Stomach (tissue), 4 donors: Measurements from ENCODE around the gene POLR2F.

Source experiments
- POLR2A ChIP-seq, 4 donors: fragments of 450-650 bp; IDR thresholded peaks; one replicate each; pipeline ENCODE4 v1.6.1; 2016; ENCODE audit warnings: antibody characterized with exemption in 4 of 4, control low read depth in 2 of 4, mild to moderate bottlenecking in 1 of 4, moderate library complexity in 1 of 4
- TF ChIP-seq, protein P1 (sequence below), 7 experiments: fragments of 450-650 bp in 4 of 7; fragments of 200-600 bp in 3 of 7; sonication (generic) in 3 of 7; IDR thresholded peaks; one replicate each; pipeline ENCODE4 v1.5.1; 2016 to 2019; ENCODE audit warnings: antibody characterized with exemption in 7 of 7, control low read depth in 2 of 7, mild to moderate bottlenecking in 1 of 7

- TF ChIP-seq, protein P1, sequence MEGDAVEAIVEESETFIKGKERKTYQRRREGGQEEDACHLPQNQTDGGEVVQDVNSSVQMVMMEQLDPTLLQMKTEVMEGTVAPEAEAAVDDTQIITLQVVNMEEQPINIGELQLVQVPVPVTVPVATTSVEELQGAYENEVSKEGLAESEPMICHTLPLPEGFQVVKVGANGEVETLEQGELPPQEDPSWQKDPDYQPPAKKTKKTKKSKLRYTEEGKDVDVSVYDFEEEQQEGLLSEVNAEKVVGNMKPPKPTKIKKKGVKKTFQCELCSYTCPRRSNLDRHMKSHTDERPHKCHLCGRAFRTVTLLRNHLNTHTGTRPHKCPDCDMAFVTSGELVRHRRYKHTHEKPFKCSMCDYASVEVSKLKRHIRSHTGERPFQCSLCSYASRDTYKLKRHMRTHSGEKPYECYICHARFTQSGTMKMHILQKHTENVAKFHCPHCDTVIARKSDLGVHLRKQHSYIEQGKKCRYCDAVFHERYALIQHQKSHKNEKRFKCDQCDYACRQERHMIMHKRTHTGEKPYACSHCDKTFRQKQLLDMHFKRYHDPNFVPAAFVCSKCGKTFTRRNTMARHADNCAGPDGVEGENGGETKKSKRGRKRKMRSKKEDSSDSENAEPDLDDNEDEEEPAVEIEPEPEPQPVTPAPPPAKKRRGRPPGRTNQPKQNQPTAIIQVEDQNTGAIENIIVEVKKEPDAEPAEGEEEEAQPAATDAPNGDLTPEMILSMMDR (IDR thresholded peaks at IDR 0.05), result peak in 6 of 7 experiments; percentile 68 to 98 (median 96)
- no peak for TF ChIP-seq POLR2A (IDR thresholded peaks at IDR 0.05)
These were observed 19.7 kb upstream of the POLR2F start for GRCh38 chr22:37933711-37934376.
